Stimulated activated CD8-positive, alpha-beta memory T cell treated with anti-CD3 and anti-CD28 coated beads, Interleukin-15, amount 100 ng/mL, for 1 hour (primary cell): Measurements from ENCODE around the gene IKBKE.
"Not testable (repeated sequence)": the region's sequence is repeated elsewhere in the genome, so short reads cannot be mapped to it uniquely, and the experiment has no call there.

ENCODE experiments used
- DNase-seq: peaks from one replicate; pipeline ENCODE4 v3.0.0-alpha.2; 2020; ENCODE audit warnings: low read depth

The IKBKE gene

GRCh38 chr1:206476058-206476457 lies 5.8 kb downstream of the IKBKE start:
- DNase-seq: no peak

GRCh38 chr1:206476591-206476990 lies 6.3 kb downstream of the IKBKE start:
- DNase-seq: no peak

GRCh38 chr1:206477110-206477509 lies 6.8 kb downstream of the IKBKE start:
- DNase-seq: no peak

GRCh38 chr1:206477581-206478380 lies 7.5 kb downstream of the IKBKE start:
- no peak for DNase-seq

- DNase-seq: no peak
Observed at GRCh38 chr1:206478746-206479145, 8.5 kb downstream of the IKBKE start.

- DNase-seq: peak; percentile 49
Observed at GRCh38 chr1:206479183-206480125, 9.2 kb downstream of the IKBKE start.

GRCh38 chr1:206480211-206480610 lies 9.9 kb downstream of the IKBKE start:
- no peak for DNase-seq

- no peak for DNase-seq
Observed at GRCh38 chr1:206482611-206483010, 12.3 kb downstream of the IKBKE start.

- DNase-seq: not testable (repeated sequence)
Observed at GRCh38 chr1:206483864-206484263, 13.6 kb downstream of the IKBKE start.

GRCh38 chr1:206484901-206485300 lies 14.6 kb downstream of the IKBKE start:
- no peak for DNase-seq

- no peak for DNase-seq
Observed at GRCh38 chr1:206486995-206487788, 16.9 kb downstream of the IKBKE start.

- DNase-seq: no peak
Observed at GRCh38 chr1:206487970-206488369, 17.7 kb downstream of the IKBKE start.

- DNase-seq: no peak
Observed at GRCh38 chr1:206488466-206488865, 18.2 kb downstream of the IKBKE start.

- DNase-seq: peak; percentile 49
Observed at GRCh38 chr1:206489980-206490770, 19.9 kb downstream of the IKBKE start.

- no peak for DNase-seq
Observed at GRCh38 chr1:206490771-206491405, 20.6 kb downstream of the IKBKE start.

GRCh38 chr1:206491616-206492015 lies 21.3 kb downstream of the IKBKE start:
- DNase-seq: no peak

- no peak for DNase-seq
Observed at GRCh38 chr1:206492589-206492988, 22.3 kb downstream of the IKBKE start.

- no peak for DNase-seq
Observed at GRCh38 chr1:206493279-206493678, 23.0 kb downstream of the IKBKE start.

- no peak for DNase-seq
Observed at GRCh38 chr1:206495011-206495461, 24.8 kb downstream of the IKBKE start.

- DNase-seq: no peak
Observed at GRCh38 chr1:206495493-206496046, 25.3 kb downstream of the IKBKE start.
